OCI-LY3 (cell line): Measurements from ENCODE around the gene C11orf87.

ENCODE experiments used
- H2AFZ ChIP-seq: fragments of 200-600, 300-600 bp; shearing (Covaris generic); 2 replicates; pipeline ENCODE4 v1.6.0; 2014; ENCODE audit warnings: antibody characterized with exemption, low read depth, low read length
- H3K27ac ChIP-seq: fragments of 200-600, 300-600 bp; sonication (generic); 2 replicates; pipeline ENCODE4 v1.5.1; 2014; ENCODE audit warnings: mild to moderate bottlenecking, low read length, moderate library complexity, mixed read lengths
- H3K27me3 ChIP-seq: fragments of 200-600, 300-600 bp; sonication (generic); 2 replicates; pipeline ENCODE4 v1.6.1; 2014; ENCODE audit warnings: low read depth, low read length, mixed read lengths
- H3K36me3 ChIP-seq: fragments of 200-600, 300-600 bp; sonication (generic); replicated peaks from 2 replicates; pipeline ENCODE3; 2014; ENCODE audit warnings: low read depth, low read length, mixed read lengths
- H3K4me1 ChIP-seq: fragments of 300-600, 200-600 bp; sonication (generic); 2 replicates; pipeline ENCODE4 v1.6.1; 2014; ENCODE audit warnings: low read length, mixed read lengths
- H3K4me2 ChIP-seq: fragments of 200-600, 300-600 bp; sonication (generic); 2 replicates; pipeline ENCODE4 v1.6.1; 2014; ENCODE audit warnings: low read length, mixed read lengths
- H3K4me3 ChIP-seq: fragments of 300-600, 200-600 bp; sonication (generic); 2 replicates; pipeline ENCODE4 v1.5.1; 2014; ENCODE audit warnings: antibody characterized with exemption, mild to moderate bottlenecking, low read length, moderate library complexity
- H3K79me2 ChIP-seq: fragments of 300-600, 200-600 bp; shearing (Covaris generic); 2 replicates; pipeline ENCODE4 v1.6.1; 2014; ENCODE audit warnings: mild to moderate bottlenecking, low read length, mixed read lengths
- H3K9ac ChIP-seq: fragments of 300-600, 200-600 bp; shearing (Covaris generic); 2 replicates; pipeline ENCODE4 v1.6.0; 2014; ENCODE audit warnings: mild to moderate bottlenecking, low read length, moderate library complexity
- H3K9me3 ChIP-seq: fragments of 200-600, 300-600 bp; shearing (Covaris generic); 2 replicates; pipeline ENCODE4 v1.6.1; 2014; ENCODE audit warnings: low read length, mixed read lengths; ENCODE audit not compliant: insufficient read depth
- H4K20me1 ChIP-seq: fragments of 200-600, 300-600 bp; sonication (generic); 2 replicates; pipeline ENCODE4 v1.6.1; 2016; ENCODE audit warnings: low read length, mixed read lengths; ENCODE audit not compliant: insufficient read depth
- EZH2phosphoT487 ChIP-seq: fragments of 200-600 bp; shearing (Covaris generic); IDR thresholded peaks from 2 replicates; pipeline ENCODE4 v1.6.1; 2018; ENCODE audit warnings: antibody characterized with exemption, mixed run types, low read depth
- TF ChIP-seq, protein P1 (sequence below): fragments of 200-600, 300-600 bp; sonication (generic); IDR thresholded peaks from 2 replicates; pipeline ENCODE4 v1.5.1; 2014; ENCODE audit warnings: antibody characterized with exemption, low read length, low read depth

C11orf87 gene

GRCh38 chr11:109390752-109391151 lies 31.2 kb upstream of the C11orf87 start:
- Histone ChIP-seq H4K20me1 (no peaks in the 10 kb centered on the region), H3K4me1 (no peaks in the 10 kb centered on the region), H3K4me2 (no peak overlapping the region), H3K36me3 (no peaks in the 10 kb centered on the region), H3K27ac (no peak overlapping the region), H3K9ac (no peak overlapping the region), H3K9me3 (no peaks in the 10 kb centered on the region), H2AFZ (no peak overlapping the region), H3K27me3 (no peaks in the 10 kb centered on the region), H3K79me2 (no peaks in the 10 kb centered on the region), H3K4me3 (no peak overlapping the region)
- TF ChIP-seq, protein P1, sequence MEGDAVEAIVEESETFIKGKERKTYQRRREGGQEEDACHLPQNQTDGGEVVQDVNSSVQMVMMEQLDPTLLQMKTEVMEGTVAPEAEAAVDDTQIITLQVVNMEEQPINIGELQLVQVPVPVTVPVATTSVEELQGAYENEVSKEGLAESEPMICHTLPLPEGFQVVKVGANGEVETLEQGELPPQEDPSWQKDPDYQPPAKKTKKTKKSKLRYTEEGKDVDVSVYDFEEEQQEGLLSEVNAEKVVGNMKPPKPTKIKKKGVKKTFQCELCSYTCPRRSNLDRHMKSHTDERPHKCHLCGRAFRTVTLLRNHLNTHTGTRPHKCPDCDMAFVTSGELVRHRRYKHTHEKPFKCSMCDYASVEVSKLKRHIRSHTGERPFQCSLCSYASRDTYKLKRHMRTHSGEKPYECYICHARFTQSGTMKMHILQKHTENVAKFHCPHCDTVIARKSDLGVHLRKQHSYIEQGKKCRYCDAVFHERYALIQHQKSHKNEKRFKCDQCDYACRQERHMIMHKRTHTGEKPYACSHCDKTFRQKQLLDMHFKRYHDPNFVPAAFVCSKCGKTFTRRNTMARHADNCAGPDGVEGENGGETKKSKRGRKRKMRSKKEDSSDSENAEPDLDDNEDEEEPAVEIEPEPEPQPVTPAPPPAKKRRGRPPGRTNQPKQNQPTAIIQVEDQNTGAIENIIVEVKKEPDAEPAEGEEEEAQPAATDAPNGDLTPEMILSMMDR, result no peak
- no peak for TF ChIP-seq EZH2phosphoT487

DNA sequence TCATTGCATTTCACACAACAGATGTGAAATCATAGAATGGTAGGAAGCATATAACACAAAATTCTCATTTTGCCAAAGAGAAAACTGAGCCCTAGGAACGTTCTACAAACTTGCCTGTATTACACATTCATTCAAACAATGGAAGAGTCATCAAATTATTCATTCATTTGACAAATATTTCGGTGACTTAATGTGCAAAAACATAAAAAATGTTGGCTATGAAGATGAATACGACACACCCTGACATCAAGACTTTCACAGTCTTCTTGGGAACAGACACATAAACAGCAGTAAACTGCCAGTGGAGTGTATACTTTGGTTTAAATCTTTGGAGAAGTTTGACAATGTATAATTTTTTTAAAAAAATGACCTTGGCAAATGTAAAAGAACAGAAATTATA lies 20.4 kb upstream of the C11orf87 start:
- Histone ChIP-seq H3K9ac (no peak overlapping the region), H3K4me2 (no peak overlapping the region), H3K9me3 (no peaks in the 10 kb centered on the region), H4K20me1 (no peaks in the 10 kb centered on the region), H3K4me1 (no peaks in the 10 kb centered on the region), H2AFZ (no peak overlapping the region), H3K27me3 (no peaks in the 10 kb centered on the region), H3K27ac (no peak overlapping the region), H3K4me3 (no peak overlapping the region), H3K79me2 (no peaks in the 10 kb centered on the region), H3K36me3 (no peaks in the 10 kb centered on the region)
- TF ChIP-seq, protein P1, result no peak
- TF ChIP-seq EZH2phosphoT487, result no peak

DNA sequence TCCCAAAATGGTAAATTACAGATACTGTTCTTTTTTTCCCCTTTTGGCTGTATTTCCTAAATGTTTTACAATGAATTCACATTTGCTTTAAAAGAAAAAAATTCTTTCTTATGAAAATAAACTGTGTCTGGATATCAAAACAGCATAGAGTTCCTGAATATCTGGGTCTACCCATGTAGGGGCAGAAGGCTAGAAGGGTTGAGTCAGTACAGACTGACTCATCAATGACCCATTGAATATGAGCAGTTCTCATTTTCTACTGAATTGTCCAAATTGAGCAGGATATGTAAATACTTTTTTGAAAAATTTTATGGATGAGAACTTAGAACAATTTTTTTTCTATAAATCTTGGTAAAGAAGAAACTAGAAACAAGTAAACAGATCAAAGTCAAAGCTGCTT lies 16.3 kb upstream of the C11orf87 start:
- no peak overlapping the region for H3K9ac ChIP-seq
- no peaks in the 10 kb centered on the region for H3K36me3 ChIP-seq
- H3K4me1 ChIP-seq, result no peaks in the 10 kb centered on the region
- no peaks in the 10 kb centered on the region for H4K20me1 ChIP-seq
- no peak overlapping the region for H3K4me2 ChIP-seq
- no peak overlapping the region for H3K27ac ChIP-seq
- H2AFZ ChIP-seq, result no peak overlapping the region
- no peaks in the 10 kb centered on the region for H3K79me2 ChIP-seq
- no peaks in the 10 kb centered on the region for H3K27me3 ChIP-seq
- H3K4me3 ChIP-seq, result no peak overlapping the region
- no peaks in the 10 kb centered on the region for H3K9me3 ChIP-seq
- TF ChIP-seq EZH2phosphoT487, result no peak
- TF ChIP-seq, protein P1, result no peak

DNA sequence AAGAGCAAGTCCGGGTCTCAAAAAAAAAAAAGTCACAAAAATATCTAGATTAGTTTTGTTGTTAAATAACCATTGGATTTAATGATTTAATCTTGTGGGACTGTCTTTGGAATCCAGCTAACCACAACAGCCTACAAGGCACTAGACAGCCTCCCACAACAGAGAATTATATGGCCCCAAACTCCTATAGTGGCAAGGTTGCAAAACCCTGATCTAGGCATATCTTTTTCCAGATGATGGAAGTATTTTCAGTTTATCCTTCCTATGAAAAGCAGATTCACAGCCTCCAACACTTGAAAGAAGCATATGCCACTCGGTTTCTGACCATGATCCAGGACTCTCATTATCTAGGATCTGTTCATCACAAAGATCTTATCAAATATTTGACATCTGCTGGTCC lies 5.4 kb upstream of the C11orf87 start:
- Histone ChIP-seq H3K27ac (no peak overlapping the region), H3K4me2 (no peak overlapping the region), H4K20me1 (no peaks in the 10 kb centered on the region), H3K4me3 (no peak overlapping the region), H3K4me1 (no peaks in the 10 kb centered on the region), H2AFZ (no peak overlapping the region), H3K9me3 (no peaks in the 10 kb centered on the region), H3K36me3 (no peaks in the 10 kb centered on the region), H3K79me2 (no peaks in the 10 kb centered on the region), H3K9ac (no peak overlapping the region), H3K27me3 (no peaks in the 10 kb centered on the region)
- no peak for TF ChIP-seq EZH2phosphoT487
- TF ChIP-seq, protein P1, result no peak
